DMS153 treated with DMSO at 0.1 percent for 48 hours (cell line): ENCODE measurements around the gene CBFA2T3.
A peak's percentile ranks its signal among the peaks of the same experiment; 100 is the strongest.

ENCODE experiments used
- DNase-seq: peaks from one replicate; lab custom pipeline; 2025; ENCODE audit not compliant: unreplicated experiment; lab: John Stamatoyannopoulos, UW

Gene CBFA2T3

DNA sequence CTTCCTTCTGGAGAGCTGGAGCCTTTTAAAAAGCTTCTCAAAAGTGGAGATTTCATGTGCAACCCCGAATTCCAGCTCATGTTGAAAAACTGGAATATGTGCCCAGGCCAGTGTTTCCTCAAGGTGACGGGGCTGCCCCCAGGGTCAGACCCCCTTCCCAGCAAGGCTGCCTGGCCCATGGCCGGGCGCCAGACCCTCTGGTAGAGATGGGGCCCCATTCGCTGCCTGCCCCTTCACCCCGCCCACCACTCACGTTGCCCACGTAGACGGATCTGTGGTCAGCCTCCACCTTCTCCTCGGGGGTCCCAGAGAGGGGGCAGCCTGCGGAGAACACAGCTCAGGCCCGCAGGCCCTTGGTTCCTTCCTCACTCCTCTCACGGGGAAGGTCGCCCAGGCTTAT lies 111.7 kb downstream of the CBFA2T3 start:
- no peak for DNase-seq

DNA sequence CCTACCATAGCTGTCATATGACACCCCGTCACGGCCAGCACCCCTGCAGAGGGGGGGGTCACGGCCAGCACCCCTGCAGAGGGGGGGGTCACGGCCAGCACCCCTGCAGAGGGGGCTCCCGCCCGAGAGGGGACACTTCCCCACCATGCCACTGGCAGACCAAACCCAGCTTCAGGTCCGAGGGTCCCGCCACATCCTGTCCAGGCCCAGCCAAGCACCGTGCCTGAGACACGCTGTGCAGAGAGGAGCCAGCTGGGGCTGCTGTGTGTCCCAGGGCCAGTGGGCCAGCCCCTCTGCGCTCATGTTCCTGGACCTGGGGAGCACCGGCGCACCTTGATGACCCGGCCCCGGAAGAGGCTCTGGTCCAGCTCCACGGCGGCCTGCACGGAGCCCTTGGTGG lies 112.5 kb downstream of the CBFA2T3 start:
- no peak for DNase-seq

GRCh38 chr16:88864099-88864498 lies 112.9 kb downstream of the CBFA2T3 start:
- no peak for DNase-seq

DNA sequence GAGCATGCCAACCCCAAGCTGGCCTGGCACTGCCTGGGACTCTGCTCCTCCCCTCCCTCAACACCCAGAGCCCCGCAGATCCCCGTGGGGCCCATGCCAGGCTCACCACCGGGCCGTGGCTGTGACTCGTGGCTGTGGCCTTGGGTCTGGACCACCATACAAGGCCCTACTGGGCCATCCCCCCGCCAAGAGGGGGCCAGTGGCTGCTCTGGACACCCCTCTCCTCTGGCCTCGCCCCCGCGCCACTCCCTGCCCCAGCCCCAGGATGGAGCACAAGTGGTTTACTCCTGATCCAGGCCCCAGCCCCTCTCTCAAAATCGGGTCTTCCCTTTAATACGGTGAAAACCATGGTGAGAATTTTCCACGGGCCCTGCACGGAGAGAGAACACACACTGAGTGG lies 113.6 kb downstream of the CBFA2T3 start:
- DNase-seq: no peak

GRCh38 chr16:88862968-88863367 lies 114.0 kb downstream of the CBFA2T3 start:
- no peak for DNase-seq

GRCh38 chr16:88861359-88861758 lies 115.6 kb downstream of the CBFA2T3 start:
- no peak for DNase-seq

GRCh38 chr16:88859381-88860091 lies 117.5 kb downstream of the CBFA2T3 start:
- no peak for DNase-seq

- no peak for DNase-seq
Measured at GRCh38 chr16:88857728-88858339, 119.2 kb downstream of the CBFA2T3 start.

- peak; percentile 83 for DNase-seq
Measured at GRCh38 chr16:88856828-88857727, 119.9 kb downstream of the CBFA2T3 start, which contains the start of the genes GALNS and TRAPPC2L. GALNS (minus strand) TSS chr16:88856947; CDS start chr16:88856877, 70 bp downstream. TRAPPC2L (plus strand) TSS chr16:88857127; CDS start chr16:88857151, 24 bp downstream.

GRCh38 chr16:88856122-88856827 lies 120.7 kb downstream of the CBFA2T3 start:
- DNase-seq: no peak

DNA sequence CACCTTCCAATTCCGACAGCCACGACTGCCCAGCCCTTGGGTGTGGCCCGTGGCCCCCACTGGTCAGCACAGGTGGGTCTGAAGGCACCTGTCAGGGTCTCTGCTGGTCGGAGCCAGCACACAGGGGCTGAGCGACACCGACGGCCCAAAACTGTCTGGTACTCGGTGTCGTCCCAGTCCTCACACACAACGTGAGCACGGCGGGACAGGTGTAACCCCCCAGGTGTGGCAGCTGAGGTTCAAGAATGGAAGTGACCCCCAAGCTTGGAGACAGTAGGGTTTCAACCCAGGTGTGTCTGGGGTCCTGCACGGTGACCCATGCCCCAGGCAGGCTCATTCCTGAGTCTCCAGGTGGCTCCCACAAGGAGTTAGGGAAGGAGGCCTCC lies 121.3 kb downstream of the CBFA2T3 start:
- no peak for DNase-seq

GRCh38 chr16:88855176-88855575 lies 121.8 kb downstream of the CBFA2T3 start:
- DNase-seq: no peak

DNA sequence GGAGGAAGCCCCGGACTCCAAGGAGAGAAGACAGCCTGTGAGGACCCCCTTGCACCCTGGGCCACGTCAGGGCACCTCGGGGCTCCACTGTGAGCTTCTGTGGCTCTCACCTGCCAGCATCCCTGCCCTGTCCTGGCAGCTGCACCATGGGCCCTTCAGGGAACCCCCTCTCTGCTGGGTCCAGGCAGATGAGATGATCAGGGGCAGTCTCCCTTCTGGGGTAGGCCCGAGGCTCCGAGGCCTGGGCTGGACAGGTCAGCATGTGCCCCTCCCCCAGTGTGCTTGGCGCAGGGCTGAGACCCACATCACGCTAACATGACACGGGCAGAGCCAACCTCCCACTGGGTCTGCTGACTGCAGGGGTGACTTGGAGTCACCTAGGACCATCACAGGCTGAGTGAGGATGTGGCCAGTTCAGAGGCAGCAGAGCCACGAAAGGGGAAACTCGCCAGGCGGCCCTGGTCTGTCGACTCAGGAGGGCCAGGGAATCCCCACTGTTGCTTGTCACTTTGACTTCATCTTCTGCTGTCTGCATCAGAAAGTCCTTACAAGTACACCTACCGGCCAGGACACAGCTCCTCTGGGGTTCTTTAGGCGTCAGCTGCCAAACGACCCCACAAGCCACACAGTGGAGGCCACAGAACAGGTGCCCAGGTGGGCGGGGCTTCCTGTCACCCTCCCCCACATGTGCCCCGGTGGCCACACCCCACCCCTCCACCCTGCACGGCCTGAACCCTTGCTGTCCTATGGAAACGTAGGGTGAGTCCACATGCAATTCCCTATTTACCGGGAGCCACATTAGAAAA lies 122.5 kb downstream of the CBFA2T3 start:
- DNase-seq: no peak

DNA sequence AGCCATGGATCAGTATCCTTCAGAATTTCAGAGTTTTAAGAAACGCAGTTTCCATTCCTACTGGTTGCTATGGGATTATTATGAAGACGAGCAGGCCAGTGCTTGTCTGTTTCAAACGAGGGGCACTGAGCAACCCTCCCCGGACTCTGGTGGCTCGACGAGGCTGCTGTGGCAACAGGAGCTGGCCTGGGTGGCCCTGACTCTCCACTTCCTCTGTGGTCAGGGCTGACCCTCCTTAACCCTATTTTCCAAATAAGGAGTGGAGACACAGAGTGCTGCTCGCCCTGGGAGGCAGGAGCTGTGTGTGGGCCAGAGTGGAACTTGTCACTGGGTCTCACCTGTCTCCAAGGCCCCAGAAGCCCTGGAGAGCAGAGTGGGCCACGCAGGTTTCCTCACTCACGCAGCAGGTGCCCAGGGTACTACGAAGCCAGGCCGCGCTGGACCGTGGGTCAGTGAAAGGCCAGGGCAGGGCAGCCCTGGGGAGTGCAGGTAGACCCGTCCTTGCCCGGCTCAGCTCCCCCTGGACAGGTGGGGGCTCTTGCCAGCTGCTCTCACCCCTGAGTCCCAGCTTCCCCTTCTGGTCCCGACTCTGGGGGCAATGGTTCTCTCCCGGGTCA lies 123.6 kb downstream of the CBFA2T3 start:
- no peak for DNase-seq

- no peak for DNase-seq
Measured at GRCh38 chr16:88851616-88852015, 125.4 kb downstream of the CBFA2T3 start.

- no peak for DNase-seq
Measured at GRCh38 chr16:88850531-88851199, 126.3 kb downstream of the CBFA2T3 start.

GRCh38 chr16:88848557-88848956 lies 128.4 kb downstream of the CBFA2T3 start:
- no peak for DNase-seq

GRCh38 chr16:88847654-88848053 lies 129.4 kb downstream of the CBFA2T3 start:
- no peak for DNase-seq

- no peak for DNase-seq
Measured at GRCh38 chr16:88846088-88846487, 130.9 kb downstream of the CBFA2T3 start.
